ENCODE data around the gene HS3ST2. TPM values are rescaled to one million over a fixed set of nuclear protein-coding genes. Genes with fewer than 3 reads are reported as not detected.

HS3ST2 gene
- total and polyA plus RNA-seq, 2 donors (not counting 3 experiments of a cell fraction or from before 2014, with no cell fraction given) = not detected

DNA sequence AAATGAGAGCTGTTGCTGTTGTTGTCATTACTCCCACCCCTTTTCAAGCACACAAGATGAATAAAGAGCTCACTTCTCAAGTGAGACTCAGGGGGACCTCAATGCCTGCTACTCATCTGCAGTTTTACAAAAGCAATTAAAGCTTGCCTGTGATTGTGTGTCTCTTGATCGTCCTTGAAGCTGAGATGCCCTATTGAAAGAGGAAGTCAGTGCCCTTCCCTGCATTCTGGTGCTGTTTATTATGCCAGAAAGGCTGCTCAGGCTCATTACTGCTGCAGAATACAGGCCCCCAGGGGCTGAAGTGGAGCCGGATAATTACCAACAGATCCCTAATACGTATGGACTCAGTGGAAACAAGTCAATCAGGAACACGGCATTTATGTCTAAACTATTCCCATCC, 147.2 kb downstream of the HS3ST2 start:
- DNase-seq (ENCODE audit: low read depth, low spot score) = no peak
- BruUV-seq (replicated peaks) = no TSS peak
- Histone ChIP-seq H3K9ac (replicated peaks; ENCODE audit: extremely low read depth, insufficient read depth, low read length) (no peak overlapping the region), H3K27ac (ENCODE audit: insufficient read depth, low read depth, low read length) (no peak overlapping the region), H3K4me2 (ENCODE audit: insufficient read depth, low read length) (no peak overlapping the region), H3K36me3 (ENCODE audit: control insufficient read depth in 2 of 2, extremely low read depth in 1 of 2, insufficient read depth in 2 of 2, low read length in 2 of 2) (no peaks in the 10 kb centered on the region), H3K9me3 (replicated peaks; ENCODE audit: control insufficient read depth, insufficient read depth, low read length) (no peaks in the 10 kb centered on the region), H3K79me2 (ENCODE audit: control insufficient read depth, insufficient read depth, low read length) (no peaks in the 10 kb centered on the region), H2AFZ (ENCODE audit: low read depth, low read length) (no peak overlapping the region), H3K9me1 (replicated peaks; ENCODE audit: control insufficient read depth, extremely low read depth, insufficient read depth, low read length) (no peaks in the 10 kb centered on the region), H3K27me3 (ENCODE audit: control insufficient read depth in 2 of 2, insufficient read depth in 2 of 2, low read length in 2 of 2) (no peaks in the 10 kb centered on the region), H3K4me3 (replicated peaks in 1 of 3; ENCODE audit: insufficient read depth in 1 of 3, low read depth in 1 of 3, low read length in 3 of 3) (no peak overlapping the region), H3K4me1 (ENCODE audit: control insufficient read depth, extremely low read depth, insufficient read depth, low read length) (no peaks in the 10 kb centered on the region), H4K20me1 (replicated peaks; ENCODE audit: control insufficient read depth, extremely low read depth, insufficient read depth, low read length) (no peaks in the 10 kb centered on the region)
- dilution Hi-C loops (cut with MboI; ENCODE audit: extremely low pct_ligation_motif_present, low sequenced_read_pairs) = no loop called here
- intact Hi-C loops (cut with micrococcal nuclease) = no loop called here
- FAIRE-seq = no peak
- ChIA-PET POLR2A (no interaction called here), CTCF (interaction anchor here (1.2 kb wide), 1 partner anchor 16 kb away, joined by 3 read pairs; no protein-coding TSS in a partner anchor)
- TF ChIP-seq POLR2AphosphoS5 (IDR thresholded peaks at IDR 0.05; ENCODE audit: insufficient read depth, low read depth, low read length) (no peak), JUN (IDR thresholded peaks at IDR 0.05; ENCODE audit: borderline replicate concordance, insufficient read depth, insufficient read length, low read depth) (no peak), EZH2 (IDR thresholded peaks at IDR 0.05; ENCODE audit: borderline replicate concordance, low read depth, low read length, severe bottlenecking) (no peak), MYC (IDR thresholded peaks at IDR 0.05; ENCODE audit: low read depth, low read length) (no peak), FOS (IDR thresholded peaks at IDR 0.05; ENCODE audit: borderline replicate concordance, insufficient read depth, low read length) (no peak), POLR2A (IDR thresholded peaks at IDR 0.05; ENCODE audit: low read depth, low read length) (no peak), GATA2 (IDR thresholded peaks at IDR 0.05; ENCODE audit: insufficient read depth, insufficient read length, low read depth, low read length) (no peak)
- TF ChIP-seq, protein P1, sequence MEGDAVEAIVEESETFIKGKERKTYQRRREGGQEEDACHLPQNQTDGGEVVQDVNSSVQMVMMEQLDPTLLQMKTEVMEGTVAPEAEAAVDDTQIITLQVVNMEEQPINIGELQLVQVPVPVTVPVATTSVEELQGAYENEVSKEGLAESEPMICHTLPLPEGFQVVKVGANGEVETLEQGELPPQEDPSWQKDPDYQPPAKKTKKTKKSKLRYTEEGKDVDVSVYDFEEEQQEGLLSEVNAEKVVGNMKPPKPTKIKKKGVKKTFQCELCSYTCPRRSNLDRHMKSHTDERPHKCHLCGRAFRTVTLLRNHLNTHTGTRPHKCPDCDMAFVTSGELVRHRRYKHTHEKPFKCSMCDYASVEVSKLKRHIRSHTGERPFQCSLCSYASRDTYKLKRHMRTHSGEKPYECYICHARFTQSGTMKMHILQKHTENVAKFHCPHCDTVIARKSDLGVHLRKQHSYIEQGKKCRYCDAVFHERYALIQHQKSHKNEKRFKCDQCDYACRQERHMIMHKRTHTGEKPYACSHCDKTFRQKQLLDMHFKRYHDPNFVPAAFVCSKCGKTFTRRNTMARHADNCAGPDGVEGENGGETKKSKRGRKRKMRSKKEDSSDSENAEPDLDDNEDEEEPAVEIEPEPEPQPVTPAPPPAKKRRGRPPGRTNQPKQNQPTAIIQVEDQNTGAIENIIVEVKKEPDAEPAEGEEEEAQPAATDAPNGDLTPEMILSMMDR (IDR thresholded peaks at IDR 0.05; ENCODE audit: extremely low read depth in 1 of 2, insufficient read depth in 1 of 2, low read depth in 1 of 2, low read length in 2 of 2) = no peak

All from endothelial cell of umbilical vein (primary cell).